Neural cell (in vitro differentiated cells): ENCODE measurements around the gene PSMD11. TPM values are rescaled to one million over a fixed set of nuclear protein-coding genes. Genes with fewer than 3 reads are reported as not detected.
A peak's percentile ranks its signal among the peaks of the same experiment; 100 is the strongest.
"Not testable (repeated sequence)": the region's sequence is repeated elsewhere in the genome, so short reads cannot be mapped to it uniquely, and the experiment has no call there.

ENCODE experiments used
- H2AFZ ChIP-seq: fragments of 200-600, 300-800 bp; sonication (generic), shearing (Covaris generic); 2 replicates; pipeline ENCODE4 v1.6.0; 2014; ENCODE audit warnings: low read depth, mild to moderate bottlenecking, antibody characterized with exemption, low read length, moderate library complexity
- H3F3A ChIP-seq: fragments of 200-600 bp; shearing (Covaris generic); 2 replicates; pipeline ENCODE4 v1.6.1; 2016; ENCODE audit warnings: mild to moderate bottlenecking, moderate library complexity, mixed read lengths, antibody characterized with exemption, low read length; ENCODE audit not compliant: insufficient read depth, poor library complexity, severe bottlenecking
- H3K27ac ChIP-seq: fragments of 200-600, 300-800 bp; sonication (generic), shearing (Covaris generic); 2 replicates; pipeline ENCODE4 v1.5.1; 2014; ENCODE audit warnings: mild to moderate bottlenecking, low read length, moderate library complexity
- H3K27me3 ChIP-seq: fragments of 300-800, 200-600 bp; sonication (generic), shearing (Covaris generic); 2 replicates; pipeline ENCODE4 v1.6.0; 2014; ENCODE audit warnings: mild to moderate bottlenecking, low read depth, low read length, moderate library complexity; ENCODE audit not compliant: insufficient read depth
- H3K36me3 ChIP-seq: fragments of 300-800, 200-600 bp; sonication (generic), shearing (Covaris generic); 2 replicates; pipeline ENCODE4 v1.5.1; 2014; ENCODE audit warnings: mild to moderate bottlenecking, antibody characterized with exemption, low read length, moderate library complexity; ENCODE audit not compliant: insufficient read depth
- H3K4me2 ChIP-seq: fragments of 300-800, 200-600 bp; sonication (generic), shearing (Covaris generic); 2 replicates; pipeline ENCODE4 v1.6.0; 2014; ENCODE audit warnings: mild to moderate bottlenecking, low read length
- H3K4me3 ChIP-seq: fragments of 300-800, 200-600 bp; sonication (generic), shearing (Covaris generic); 2 replicates; pipeline ENCODE4 v1.5.1; 2014; ENCODE audit warnings: mild to moderate bottlenecking, low read length, moderate library complexity
- H3K79me2 ChIP-seq: fragments of 200-600 bp; shearing (Covaris generic); replicated peaks from 2 replicates; pipeline ENCODE4 v1.6.0; 2014; ENCODE audit warnings: mild to moderate bottlenecking, low read length, moderate library complexity; ENCODE audit not compliant: insufficient read depth
- H3K9ac ChIP-seq: fragments of 300-800, 200-600 bp; sonication (generic), shearing (Covaris generic); 2 replicates; pipeline ENCODE4 v1.6.1; 2016; ENCODE audit warnings: mild to moderate bottlenecking, low read length, mixed read lengths
- H3K9me2 ChIP-seq: fragments of 200-600 bp; shearing (Covaris generic); 2 replicates; pipeline ENCODE4 v1.6.1; 2016; ENCODE audit warnings: mild to moderate bottlenecking, low read length, mixed read lengths; ENCODE audit not compliant: insufficient read depth
- H3K9me3 ChIP-seq: fragments of 200-600, 300-800 bp; sonication (generic), shearing (Covaris generic); 2 replicates; pipeline ENCODE4 v1.6.1; 2016; ENCODE audit warnings: mild to moderate bottlenecking, mixed run types, low read length, moderate library complexity, mixed read lengths
- H4K20me1 ChIP-seq: fragments of 200-600 bp; shearing (Covaris generic); 2 replicates; pipeline ENCODE4 v1.6.1; 2016; ENCODE audit warnings: mild to moderate bottlenecking, mixed run types; ENCODE audit not compliant: insufficient read depth
- CTCF ChIP-seq: fragments of 450-650 bp; IDR thresholded peaks from 2 replicates; pipeline ENCODE4 v1.5.1; 2014; ENCODE audit warnings: antibody characterized with exemption, mild to moderate bottlenecking, moderate library complexity; ENCODE audit not compliant: poor library complexity, severe bottlenecking
- EP300 ChIP-seq: fragments of 450-650 bp; conservative IDR thresholded peaks from 2 replicates; pipeline ENCODE4 v1.6.1; 2014; ENCODE audit warnings: antibody characterized with exemption, mild to moderate bottlenecking, moderate library complexity; ENCODE audit not compliant: poor library complexity, severe bottlenecking
- EZH2 ChIP-seq: fragments of 200-600, 300-800 bp; shearing (Covaris generic), sonication (generic); IDR thresholded peaks from 2 replicates; pipeline ENCODE4 v1.6.1; 2014; ENCODE audit warnings: antibody characterized with exemption, low read length, borderline replicate concordance, mild to moderate bottlenecking; ENCODE audit not compliant: insufficient read depth, poor library complexity, severe bottlenecking
- MXI1 ChIP-seq: fragments of 450-650 bp; conservative IDR thresholded peaks from 2 replicates; pipeline ENCODE4 v1.6.1; 2014; ENCODE audit warnings: antibody characterized with exemption, mild to moderate bottlenecking; ENCODE audit not compliant: poor library complexity, severe bottlenecking
- POLR2AphosphoS5 ChIP-seq: IDR thresholded peaks from 2 replicates; pipeline ENCODE4 v1.6.1; 2012
- RAD21 ChIP-seq: fragments of 450-650 bp; conservative IDR thresholded peaks from 2 replicates; pipeline ENCODE4 v1.6.1; 2014; ENCODE audit warnings: antibody characterized with exemption, mild to moderate bottlenecking, moderate library complexity
- REST ChIP-seq: IDR thresholded peaks from 2 replicates; pipeline ENCODE4 v1.6.1; 2012; ENCODE audit warnings: borderline replicate concordance
- SMC3 ChIP-seq: fragments of 450-650 bp; conservative IDR thresholded peaks from 2 replicates; pipeline ENCODE4 v1.6.1; 2014; ENCODE audit warnings: antibody characterized with exemption, mild to moderate bottlenecking, moderate library complexity; ENCODE audit not compliant: poor library complexity
- TAF1 ChIP-seq: IDR thresholded peaks from 2 replicates; pipeline ENCODE4 v1.6.1; 2012; ENCODE audit warnings: low read depth
- polyA plus RNA-seq: library from polyadenylated mRNA; depleted of rRNA; stranded (reverse); fragments of >200 nt; gene quantifications from 2 replicates; pipeline ENCODE4 v1.2.3, GENCODE V29; 2014

Gene PSMD11
- polyA plus RNA-seq, 1 donor from 2014 or later: 43.9 TPM

DNA sequence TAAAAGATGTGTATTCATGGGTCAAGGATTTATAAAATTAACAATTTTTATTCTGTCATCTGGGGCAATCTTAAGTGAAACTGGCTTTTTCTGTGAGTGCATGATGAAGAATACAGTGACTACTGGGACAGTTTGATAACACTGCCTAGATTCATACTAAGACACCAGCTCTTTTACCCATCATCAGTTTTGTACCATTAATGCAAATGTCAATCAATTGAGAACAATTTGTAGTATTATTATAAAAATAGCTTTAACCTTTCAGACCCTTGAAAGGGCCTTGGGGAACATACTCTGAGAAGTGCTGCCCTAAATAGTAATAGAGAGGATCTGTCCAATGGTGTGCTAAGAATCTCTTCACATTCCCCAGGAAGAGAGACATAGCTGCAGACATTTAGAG, 45.4 kb upstream of the PSMD11 start:
- H2AFZ ChIP-seq: no peak overlapping the region
- no peaks in the 10 kb centered on the region for H3K9me3 ChIP-seq
- H4K20me1 ChIP-seq: no peaks in the 10 kb centered on the region
- no peak overlapping the region for H3K4me2 ChIP-seq
- no peaks in the 10 kb centered on the region for H3K27me3 ChIP-seq
- peak overlapping the region; percentile 8 for H3K4me3 ChIP-seq
- H3K36me3 ChIP-seq: no peaks in the 10 kb centered on the region
- H3K9ac ChIP-seq: no peak overlapping the region
- TF ChIP-seq EZH2 (no peak), SMC3 (no peak), MXI1 (no peak), EP300 (no peak), CTCF (no peak), REST (no peak), RAD21 (no peak), POLR2AphosphoS5 (no peak), TAF1 (no peak)
- no peaks in the 10 kb centered on the region for H3F3A ChIP-seq
- peak overlapping the region; percentile 60 for H3K27ac ChIP-seq
- H3K79me2 ChIP-seq: no peaks in the 10 kb centered on the region
- no peaks in the 10 kb centered on the region for H3K9me2 ChIP-seq

DNA sequence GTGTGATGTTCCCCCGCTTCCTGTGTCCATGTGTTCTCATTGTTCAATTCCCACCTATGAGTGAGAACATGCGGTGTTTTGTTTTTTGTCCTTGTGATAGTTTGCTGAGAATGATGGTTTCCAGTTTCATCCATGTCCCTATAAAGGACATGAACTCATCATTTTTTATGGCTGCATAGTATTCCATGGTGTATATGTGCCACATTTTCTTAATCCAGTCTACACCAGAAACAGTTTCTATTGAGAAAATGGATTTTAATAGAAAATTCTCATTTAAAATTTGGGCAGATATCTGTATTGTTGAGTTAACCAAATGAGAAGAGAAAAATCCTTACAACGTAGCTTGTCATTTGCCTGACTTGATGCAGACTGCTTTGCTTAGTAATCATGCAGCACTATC, 34.2 kb upstream of the PSMD11 start:
- not testable (repeated sequence) for H3K36me3 ChIP-seq, H4K20me1 ChIP-seq, H3K27ac ChIP-seq, H3K4me3 ChIP-seq, H3F3A ChIP-seq, H3K9me2 ChIP-seq, H3K79me2 ChIP-seq, H3K27me3 ChIP-seq, H3K9me3 ChIP-seq, H3K9ac ChIP-seq, H2AFZ ChIP-seq, H3K4me2 ChIP-seq

GRCh38 chr17:32426894-32427293, 17.4 kb upstream of the PSMD11 start:
- Histone ChIP-seq H3K4me3 (no peak overlapping the region), H3K9me3 (peaks cover 6% of the 10 kb centered on the region), H3K27me3 (no peaks in the 10 kb centered on the region), H3K27ac (no peak overlapping the region), H3F3A (no peaks in the 10 kb centered on the region), H4K20me1 (no peaks in the 10 kb centered on the region), H3K9ac (no peak overlapping the region), H2AFZ (no peak overlapping the region), H3K36me3 (no peaks in the 10 kb centered on the region), H3K79me2 (no peaks in the 10 kb centered on the region), H3K9me2 (no peaks in the 10 kb centered on the region), H3K4me2 (no peak overlapping the region)
- TF ChIP-seq MXI1: no peak
- TF ChIP-seq SMC3: no peak
- TF ChIP-seq EP300: no peak
- no peak for TF ChIP-seq POLR2AphosphoS5
- TF ChIP-seq REST: no peak
- TF ChIP-seq EZH2: no peak
- TF ChIP-seq CTCF: no peak
- no peak for TF ChIP-seq TAF1
- TF ChIP-seq RAD21: no peak
